ENCODE data around the gene TMEM91. TPM values are rescaled to one million over a fixed set of nuclear protein-coding genes. Genes with fewer than 3 reads are reported as not detected.

Gene TMEM91
- polyA plus RNA-seq, 1 of the 3 experiments (the other 2 are of a cell fraction): 5.7 TPM

GRCh38 chr19:41411968-41412265 is 35.6 kb downstream of the TMEM91 start (continued):
- TF ChIP-seq REST (IDR thresholded peaks at IDR 0.05; ENCODE audit: low read depth, low read length) (no peak), FOSL2 (IDR thresholded peaks at IDR 0.05; ENCODE audit: borderline replicate concordance, low read depth) (no peak), FOXJ3 (CRISPR knock-in tag; IDR thresholded peaks at IDR 0.05) (no peak), MEF2A (IDR thresholded peaks at IDR 0.05; ENCODE audit: borderline replicate concordance, low read depth) (no peak)

- CTCF ChIA-PET: interaction anchor here (0.7 to 2.2 kb wide), 3 partner anchors 15 to 105 kb away, joined by 3 to 5 read pairs (median 3); no protein-coding TSS in a partner anchor
- Histone ChIP-seq H2AFZ (ENCODE audit: low read depth) (no peak overlapping the region), H3K27me3 (ENCODE audit: insufficient read depth) (no peaks in the 10 kb centered on the region), H3K9me2 (no peaks in the 10 kb centered on the region), H3K79me2 (ENCODE audit: insufficient read depth) (no peaks in the 10 kb centered on the region), H3K4me1 (ENCODE audit: control insufficient read depth in 1 of 2, insufficient read depth in 2 of 2, low read depth in 1 of 2, low read length in 1 of 2) (peaks cover 0 to 12% of the 10 kb centered on the region in 2 experiments; a peak in 1 of 4 replicates), H3K9ac (no peak overlapping the region), H3K4me3 (ENCODE audit: low read depth in 2 of 2, low read length in 1 of 2) (no peak overlapping the region), H3K36me3 (replicated peaks in 1 of 2; ENCODE audit: control insufficient read depth in 1 of 2, insufficient read depth in 2 of 2, low read length in 1 of 2) (peaks cover 0 to 23% of the 10 kb centered on the region in 2 experiments), H3K4me2 (no peak overlapping the region), H4K20me1 (ENCODE audit: insufficient read depth) (no peaks in the 10 kb centered on the region), H3K9me3 (no peaks in the 10 kb centered on the region), H3F3A (replicated peaks; ENCODE audit: insufficient read depth) (no peaks in the 10 kb centered on the region), H3K27ac (ENCODE audit: low read depth in 2 of 2, low read length in 1 of 2) (no peak overlapping the region)
- POLR2A ChIA-PET: no interaction called here
- TF ChIP-seq JUND (IDR thresholded peaks at IDR 0.05) (no peak), RFX5 (IDR thresholded peaks at IDR 0.05; ENCODE audit: low read length) (no peak), MEF2A (IDR thresholded peaks at IDR 0.05; ENCODE audit: borderline replicate concordance, low read depth) (no peak), NFIC (IDR thresholded peaks at IDR 0.05; ENCODE audit: borderline replicate concordance) (no peak), RXRA (IDR thresholded peaks at IDR 0.05; ENCODE audit: borderline replicate concordance, low read depth) (no peak), FOXM1 (IDR thresholded peaks at IDR 0.05; ENCODE audit: low read depth) (no peak), GABPA (IDR thresholded peaks at IDR 0.05; ENCODE audit: low read depth) (no peak), EZH2phosphoT487 (IDR thresholded peaks at IDR 0.05; ENCODE audit: borderline replicate concordance, low read depth) (no peak), SMC3 (IDR thresholded peaks at IDR 0.05; ENCODE audit: low read depth, low read length) (no peak), NRF1 (IDR thresholded peaks at IDR 0.05; ENCODE audit: low read depth, low read length) (no peak), ELF1 (IDR thresholded peaks at IDR 0.05) (no peak), REST (IDR thresholded peaks at IDR 0.05; ENCODE audit: low read depth, low read length) (no peak), USF1 (IDR thresholded peaks at IDR 0.05; ENCODE audit: borderline replicate concordance, low read depth) (no peak), CTCF (IDR thresholded peaks at IDR 0.05) (no peak), RAD21 (IDR thresholded peaks at IDR 0.05; ENCODE audit: low read length) (no peak), TEAD4 (IDR thresholded peaks at IDR 0.05; ENCODE audit: borderline replicate concordance, insufficient read depth) (no peak), IRF3 (IDR thresholded peaks at IDR 0.05; ENCODE audit: low read depth, low read length) (no peak), GATA2 (CRISPR knock-in tag; IDR thresholded peaks at IDR 0.05) (no peak), CHD2 (IDR thresholded peaks at IDR 0.05; ENCODE audit: low read length, partially characterized antibody) (no peak)
- DNase-seq: no peak
- 95% methylated on average over 5 of the region's 5 CpGs for WGBS (ENCODE audit: low lambda C conversion rate)
Measured at GRCh38 chr19:41412953-41413352, 36.6 kb downstream of the TMEM91 start.

Data from SK-N-SH (cell line).